Ascending aorta (tissue), 2 donors: Measurements from ENCODE around the gene NPVF. TPM values are rescaled to one million over a fixed set of nuclear protein-coding genes. Genes with fewer than 3 reads are reported as not detected.

Experiments
- DNase-seq, 2 donors: peaks; one replicate each; pipeline ENCODE4 v3.0.0-alpha.2; 2019; ENCODE audit warnings: low spot score in 2 of 2
- H3K27ac ChIP-seq, 2 donors: fragments of 200-600 bp; sonication (generic); one replicate each; pipeline ENCODE4 v1.5.1; 2016 to 2017; ENCODE audit warnings: mild to moderate bottlenecking in 1 of 2
- H3K27me3 ChIP-seq: fragments of 200-600 bp; sonication (generic); one replicate; pipeline ENCODE4 v1.5.1; 2017
- H3K36me3 ChIP-seq, 2 donors: fragments of 200-600 bp; sonication (generic); one replicate each; pipeline ENCODE4 v1.5.1; 2016
- H3K4me1 ChIP-seq, 2 donors: fragments of 200-600 bp; sonication (generic); one replicate each; pipeline ENCODE4 v1.5.1; 2016 to 2017; ENCODE audit warnings: mild to moderate bottlenecking in 1 of 2
- H3K4me3 ChIP-seq, 2 donors: fragments of 200-600 bp; sonication (generic); one replicate each; pipeline ENCODE4 v1.5.1; 2016 to 2017; ENCODE audit warnings: mild to moderate bottlenecking in 1 of 2
- H3K9me3 ChIP-seq, 2 donors: fragments of 200-600 bp; sonication (generic); one replicate each; pipeline ENCODE4 v1.5.1; 2016
- CTCF ChIP-seq, 3 experiments: fragments of 200-600 bp in 2 of 3; fragments of 450-650 bp in 1 of 3; sonication (generic) in 2 of 3; IDR thresholded peaks; one replicate each; pipeline ENCODE4 v1.5.1; 2016 to 2019; ENCODE audit warnings: antibody characterized with exemption in 3 of 3, mild to moderate bottlenecking in 1 of 3, moderate library complexity in 1 of 3
- intact Hi-C: fragments of 100-400 bp; cut with DNase I; formaldehyde crosslinking; loops from one replicate; pipeline ENCODE4 v1.15.1; 2023
- total RNA-seq: library from RNA; depleted of rRNA; stranded (reverse); fragments of >200 nt; gene quantifications from one replicate; pipeline ENCODE4 v1.1.0, GENCODE V29; 2016

NPVF gene
- not detected for total RNA-seq

GRCh38 chr7:25228386-25228785, at the start of gene NPVF:
NPVF (minus strand) TSS chr7:25228486; CDS start chr7:25228439, 47 bp downstream.
- intact Hi-C loops, result no loop called here
- no peak within 1 kb of the TSS for H3K27ac ChIP-seq
- no peaks in the 10 kb centered on the region for H3K27me3 ChIP-seq
- no peak for TF ChIP-seq CTCF (IDR thresholded peaks at IDR 0.05)
- no peaks in the 10 kb centered on the region for H3K9me3 ChIP-seq
- no peak within 1 kb of the TSS for H3K4me3 ChIP-seq
- H3K36me3 ChIP-seq, result no peaks in the 10 kb centered on the region
- H3K4me1 ChIP-seq, result no peaks in the 10 kb centered on the region
- no peak for DNase-seq

- TF ChIP-seq CTCF (IDR thresholded peaks at IDR 0.05), result no peak
- Histone ChIP-seq H3K27ac (no peak overlapping the region), H3K4me3 (no peak overlapping the region), H3K27me3 (no peaks in the 10 kb centered on the region), H3K4me1 (no peaks in the 10 kb centered on the region), H3K9me3 (no peaks in the 10 kb centered on the region), H3K36me3 (no peaks in the 10 kb centered on the region)
- intact Hi-C loops, result no loop called here
- no peak for DNase-seq
These were observed 44.0 kb upstream of the NPVF start for GRCh38 chr7:25272265-25272664.

GRCh38 chr7:25263337-25263736, 35.1 kb upstream of the NPVF start:
- no peak for DNase-seq
- no peaks in the 10 kb centered on the region for H3K36me3 ChIP-seq
- peaks cover 0 to 3% of the 10 kb centered on the region in 2 donors for H3K4me1 ChIP-seq
- H3K27ac ChIP-seq, result no peak overlapping the region
- H3K4me3 ChIP-seq, result no peak overlapping the region
- H3K9me3 ChIP-seq, result no peaks in the 10 kb centered on the region
- intact Hi-C loops, result no loop called here
- no peaks in the 10 kb centered on the region for H3K27me3 ChIP-seq
- no peak for TF ChIP-seq CTCF (IDR thresholded peaks at IDR 0.05)

- intact Hi-C loops, result no loop called here
- Histone ChIP-seq H3K9me3 (no peaks in the 10 kb centered on the region), H3K27me3 (no peaks in the 10 kb centered on the region), H3K4me3 (no peak overlapping the region), H3K4me1 (peaks cover 0 to 3% of the 10 kb centered on the region in 2 donors), H3K27ac (no peak overlapping the region), H3K36me3 (no peaks in the 10 kb centered on the region)
- no peak for DNase-seq
- TF ChIP-seq CTCF (IDR thresholded peaks at IDR 0.05), result no peak
These were observed 34.3 kb upstream of the NPVF start for GRCh38 chr7:25262586-25262985.

GRCh38 chr7:25261545-25262140, 33.4 kb upstream of the NPVF start:
- Histone ChIP-seq H3K36me3 (no peaks in the 10 kb centered on the region), H3K4me3 (no peak overlapping the region), H3K27me3 (no peaks in the 10 kb centered on the region), H3K27ac (no peak overlapping the region), H3K4me1 (peaks cover 0 to 3% of the 10 kb centered on the region in 2 donors), H3K9me3 (no peaks in the 10 kb centered on the region)
- TF ChIP-seq CTCF (IDR thresholded peaks at IDR 0.05), result no peak
- DNase-seq, result no peak
- intact Hi-C loops, result no loop called here
